Astrocyte of the spinal cord (primary cell): ENCODE data around the gene SNTG2.

Experiments
- DNase-seq: peaks from one replicate; pipeline ENCODE4 v3.0.0; 2011; ENCODE audit warnings: low read depth, low spot score
- H3K4me3 ChIP-seq: 2 replicates; pipeline ENCODE4 v1.5.1; 2011; ENCODE audit warnings: low read depth, mild to moderate bottlenecking, low read length, moderate library complexity
- in situ Hi-C: cut with HindIII; loops from 2 replicates; pipeline ENCODE4 v1.10.0; 2017; ENCODE audit warnings: low sequenced_read_pairs
- TF ChIP-seq, protein P1 (sequence below): IDR thresholded peaks from 2 replicates; pipeline ENCODE4 v1.5.1; 2012; ENCODE audit warnings: low read depth, mild to moderate bottlenecking, low read length, inconsistent platforms

The SNTG2 gene

DNA sequence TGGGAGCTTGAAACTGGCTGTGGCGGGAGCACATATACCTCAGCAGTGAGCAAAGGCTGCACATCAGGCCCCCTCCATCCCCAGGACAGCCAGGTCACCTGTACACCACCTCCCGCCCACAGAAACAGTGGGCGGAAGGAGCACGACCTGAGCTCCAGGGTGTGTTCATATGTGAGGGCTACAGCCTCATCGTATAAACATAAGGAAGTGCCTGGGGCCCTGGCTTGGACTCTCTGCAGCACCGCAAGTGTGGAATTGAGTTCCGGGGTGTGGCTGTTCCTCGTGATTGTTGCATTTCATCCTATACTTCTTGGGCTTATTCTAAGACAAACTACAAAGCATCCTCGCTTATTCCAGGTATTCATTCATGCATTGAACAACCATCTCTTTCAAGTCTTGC is 402.5 kb downstream of the SNTG2 start:
- TF ChIP-seq, protein P1, sequence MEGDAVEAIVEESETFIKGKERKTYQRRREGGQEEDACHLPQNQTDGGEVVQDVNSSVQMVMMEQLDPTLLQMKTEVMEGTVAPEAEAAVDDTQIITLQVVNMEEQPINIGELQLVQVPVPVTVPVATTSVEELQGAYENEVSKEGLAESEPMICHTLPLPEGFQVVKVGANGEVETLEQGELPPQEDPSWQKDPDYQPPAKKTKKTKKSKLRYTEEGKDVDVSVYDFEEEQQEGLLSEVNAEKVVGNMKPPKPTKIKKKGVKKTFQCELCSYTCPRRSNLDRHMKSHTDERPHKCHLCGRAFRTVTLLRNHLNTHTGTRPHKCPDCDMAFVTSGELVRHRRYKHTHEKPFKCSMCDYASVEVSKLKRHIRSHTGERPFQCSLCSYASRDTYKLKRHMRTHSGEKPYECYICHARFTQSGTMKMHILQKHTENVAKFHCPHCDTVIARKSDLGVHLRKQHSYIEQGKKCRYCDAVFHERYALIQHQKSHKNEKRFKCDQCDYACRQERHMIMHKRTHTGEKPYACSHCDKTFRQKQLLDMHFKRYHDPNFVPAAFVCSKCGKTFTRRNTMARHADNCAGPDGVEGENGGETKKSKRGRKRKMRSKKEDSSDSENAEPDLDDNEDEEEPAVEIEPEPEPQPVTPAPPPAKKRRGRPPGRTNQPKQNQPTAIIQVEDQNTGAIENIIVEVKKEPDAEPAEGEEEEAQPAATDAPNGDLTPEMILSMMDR: no peak

DNA sequence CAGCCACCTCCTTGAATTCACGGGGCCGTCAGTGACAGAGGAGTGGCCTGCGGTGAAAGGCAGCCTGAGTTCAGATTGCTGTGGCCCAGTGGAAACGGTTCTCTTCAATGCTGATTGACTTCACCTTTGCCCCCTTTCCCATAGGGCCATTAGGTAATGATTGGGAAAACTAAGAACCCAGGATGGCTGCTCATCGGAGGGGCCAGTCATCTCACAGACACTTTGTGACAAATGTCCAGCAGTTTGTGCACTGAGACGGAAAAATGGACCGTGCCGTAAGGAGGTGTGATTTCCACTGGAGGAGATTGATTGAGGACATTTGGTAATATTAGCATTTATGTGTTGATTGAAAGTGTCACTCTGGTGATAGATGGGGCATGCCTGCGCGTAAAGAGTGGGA is 402.9 kb downstream of the SNTG2 start:
- no peak overlapping the region for H3K4me3 ChIP-seq
- TF ChIP-seq, protein P1: no peak
- in situ Hi-C loops: no loop called here
- no peak for DNase-seq

More for the DNA sequence above, 402.5 kb downstream of the SNTG2 start:
- H3K4me3 ChIP-seq: no peak overlapping the region
- no peak for DNase-seq
- in situ Hi-C loops: no loop called here

DNA sequence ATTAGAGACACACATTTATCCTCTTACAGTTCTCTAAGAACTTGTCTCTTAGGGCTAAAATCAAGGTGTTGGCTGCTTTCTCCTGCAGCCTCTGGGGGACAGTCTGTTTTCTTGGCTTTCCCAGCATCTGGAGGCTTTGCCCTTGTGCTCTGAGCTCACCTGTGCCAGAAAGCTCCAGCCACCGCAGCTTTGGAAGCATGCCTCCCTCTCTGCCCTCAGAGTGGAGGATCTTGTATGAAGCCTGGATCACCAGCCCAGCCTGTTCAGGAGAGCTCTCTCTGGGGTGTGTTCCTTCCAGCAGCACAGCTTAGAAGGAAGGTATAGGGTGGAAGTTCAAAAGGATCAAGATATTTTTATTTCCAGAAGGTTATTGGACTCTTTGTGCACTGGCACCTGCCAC is 409.5 kb downstream of the SNTG2 start:
- TF ChIP-seq, protein P1: no peak
- DNase-seq: no peak
- in situ Hi-C loops: no loop called here
- no peak overlapping the region for H3K4me3 ChIP-seq

DNA sequence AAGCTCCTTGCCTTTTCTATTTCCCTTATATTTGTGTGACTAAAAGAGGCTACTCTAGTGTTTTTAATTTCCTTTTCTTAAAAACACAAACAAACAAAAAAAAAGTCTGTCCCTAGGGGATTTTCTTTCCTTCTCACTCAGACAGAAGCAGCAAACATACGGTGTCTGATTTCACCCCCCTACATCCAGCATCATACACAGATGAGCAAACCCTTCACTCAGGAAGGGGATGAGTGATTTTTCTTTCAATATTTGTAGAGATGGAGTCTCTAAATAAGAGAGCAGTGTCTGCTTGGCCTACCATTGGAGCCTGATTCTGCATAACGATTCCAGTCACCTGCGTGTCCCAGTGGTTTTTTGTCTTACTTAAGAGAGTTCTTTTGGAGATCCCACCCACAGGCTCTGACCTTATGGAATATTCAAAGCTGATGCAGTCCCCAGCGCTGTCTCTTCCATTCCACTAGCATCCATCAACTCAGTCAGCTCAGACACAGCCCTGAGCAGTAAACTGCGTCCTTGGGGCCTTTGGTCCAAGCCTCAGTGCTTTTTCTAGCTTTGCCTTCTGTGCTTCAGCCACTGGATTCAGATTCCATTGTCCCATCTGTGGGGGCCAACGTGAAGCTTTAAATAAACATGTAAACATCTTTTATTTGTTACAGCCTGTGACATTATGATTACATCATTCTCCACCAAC is 410.1 kb downstream of the SNTG2 start:
- TF ChIP-seq, protein P1: no peak
- no peak overlapping the region for H3K4me3 ChIP-seq
- in situ Hi-C loops: no loop called here
- no peak for DNase-seq

DNA sequence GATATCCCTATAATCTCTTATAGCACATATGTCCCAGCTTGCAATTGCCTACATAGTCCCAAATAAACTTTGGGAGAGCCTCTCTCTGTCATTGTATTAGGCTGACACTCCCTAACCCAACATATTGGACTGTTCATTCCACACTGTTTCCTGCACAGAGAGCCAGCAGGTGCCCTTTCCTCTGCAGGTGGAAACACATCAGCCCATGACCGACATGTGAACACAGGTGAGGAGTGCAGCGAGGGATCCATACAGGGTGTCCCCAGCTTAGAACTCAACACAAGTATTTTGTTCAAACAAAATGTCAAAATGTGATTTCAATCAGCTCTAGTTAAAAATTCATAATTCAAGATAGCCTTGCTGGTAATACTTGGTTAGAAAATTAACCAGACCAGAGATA is 412.7 kb downstream of the SNTG2 start:
- in situ Hi-C loops: no loop called here
- no peak overlapping the region for H3K4me3 ChIP-seq
- no peak for DNase-seq
- TF ChIP-seq, protein P1: no peak

DNA sequence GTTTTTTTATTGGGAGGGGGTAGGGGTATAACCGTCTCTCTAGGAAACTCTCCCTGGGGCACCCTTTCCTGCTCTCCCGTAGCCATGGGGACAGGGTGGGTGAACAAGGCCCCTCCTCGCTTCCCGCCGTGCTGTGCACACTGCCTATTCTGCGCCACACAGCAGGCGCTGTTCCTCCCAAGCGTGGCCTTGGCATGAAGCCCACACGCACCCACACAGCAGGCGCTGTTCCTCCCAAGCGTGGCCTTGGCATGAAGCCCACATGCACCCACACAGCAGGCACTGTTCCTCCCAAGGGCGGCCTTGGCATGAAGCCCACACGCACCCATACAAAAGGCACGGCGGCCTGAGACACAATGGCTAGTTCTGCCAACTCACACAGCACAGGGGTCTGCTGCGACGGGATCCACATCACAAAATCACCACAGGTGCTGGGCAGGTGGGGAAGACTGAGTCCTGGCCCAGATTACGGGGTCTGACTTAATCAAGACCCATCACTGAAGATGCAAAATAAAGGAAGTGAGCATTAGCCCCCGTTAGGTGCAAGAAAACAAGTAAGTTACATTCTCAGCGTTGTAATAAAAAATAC is 416.0 kb downstream of the SNTG2 start:
- in situ Hi-C loops: no loop called here
- no peak overlapping the region for H3K4me3 ChIP-seq
- TF ChIP-seq, protein P1: no peak
- DNase-seq: no peak
